Measurements from ENCODE around the gene FZD7. TPM values are rescaled to one million over a fixed set of nuclear protein-coding genes. Genes with fewer than 3 reads are reported as not detected.

FZD7 gene
- total RNA-seq, 2 experiments from 2014 or later: 0.17 to 0.25 TPM

GRCh38 chr2:202009019-202009481 lies 24.6 kb upstream of the FZD7 start:
- Mint-ChIP-seq H3K36me3 (ENCODE audit: low read depth) (no peaks in the 10 kb centered on the region), H3K27ac (no peak overlapping the region), H3K9me3 (no peaks in the 10 kb centered on the region), H3K4me3 (no peak overlapping the region), H3K4me1 (ENCODE audit: low read depth) (no peaks in the 10 kb centered on the region), H3K27me3 (peaks cover 31% of the 10 kb centered on the region)
- no peaks in the 10 kb centered on the region for H3K4me1 ChIP-seq (ENCODE audit: insufficient read depth, low read length)
- no peak overlapping the region for H3K27ac ChIP-seq (ENCODE audit: low read depth in 1 of 2, low read length in 2 of 2)
- DNase-seq: no peak
- no peaks in the 10 kb centered on the region for H3K9me3 ChIP-seq (ENCODE audit: control insufficient read depth in 1 of 2, insufficient read depth in 1 of 2, low read length in 2 of 2)
- ChIA-PET POLR2A (no interaction called here), CTCF (no interaction called here)
- TF ChIP-seq CTCF (IDR thresholded peaks at IDR 0.05): no peak
- no peak for ATAC-seq (ENCODE audit: poor library complexity)
- H3K36me3 ChIP-seq (ENCODE audit: insufficient read depth, low read length): no peaks in the 10 kb centered on the region
- intact Hi-C loops (cut with DNase I, micrococcal nuclease): loop anchor here in 1 of 2 experiments (5.0 kb wide), 1 partner anchor 48 kb away; no protein-coding TSS in a partner anchor
- H3K4me3 ChIP-seq (ENCODE audit: low read length): no peak overlapping the region
- H3K27me3 ChIP-seq (ENCODE audit: control insufficient read depth in 1 of 2, insufficient read depth in 2 of 2, low read length in 2 of 2): no peaks in the 10 kb centered on the region

- H3K9me3 ChIP-seq (ENCODE audit: control insufficient read depth in 1 of 2, insufficient read depth in 1 of 2, low read length in 2 of 2): no peaks in the 10 kb centered on the region
- TF ChIP-seq CTCF (IDR thresholded peaks at IDR 0.05): no peak
- no peak overlapping the region for H3K4me3 Mint-ChIP-seq
- H3K36me3 ChIP-seq (ENCODE audit: insufficient read depth, low read length): no peaks in the 10 kb centered on the region
- H3K4me1 Mint-ChIP-seq (ENCODE audit: low read depth): no peaks in the 10 kb centered on the region
- DNase-seq (no peak), ATAC-seq (ENCODE audit: poor library complexity) (no peak)
- no peaks in the 10 kb centered on the region for H3K36me3 Mint-ChIP-seq (ENCODE audit: low read depth)
- no peak overlapping the region for H3K27ac ChIP-seq (ENCODE audit: low read depth in 1 of 2, low read length in 2 of 2)
- H3K4me3 ChIP-seq (ENCODE audit: low read length): no peak overlapping the region
- CTCF ChIA-PET: no interaction called here
- POLR2A ChIA-PET: no interaction called here
- no peaks in the 10 kb centered on the region for H3K27me3 ChIP-seq (ENCODE audit: control insufficient read depth in 1 of 2, insufficient read depth in 2 of 2, low read length in 2 of 2)
- intact Hi-C loops (cut with DNase I, micrococcal nuclease): loop anchor here in 1 of 2 experiments (5.0 kb wide), 1 partner anchor 48 kb away; no protein-coding TSS in a partner anchor
- H3K27me3 Mint-ChIP-seq: peaks cover 35% of the 10 kb centered on the region
- no peaks in the 10 kb centered on the region for H3K9me3 Mint-ChIP-seq
- H3K27ac Mint-ChIP-seq: no peak overlapping the region
- no peaks in the 10 kb centered on the region for H3K4me1 ChIP-seq (ENCODE audit: insufficient read depth, low read length)
Observed at GRCh38 chr2:202009581-202009980, 24.1 kb upstream of the FZD7 start.

GRCh38 chr2:202014318-202014717 lies 19.3 kb upstream of the FZD7 start:
- Histone ChIP-seq H3K36me3 (ENCODE audit: insufficient read depth, low read length) (no peaks in the 10 kb centered on the region), H3K27ac (ENCODE audit: low read depth in 1 of 2, low read length in 2 of 2) (no peak overlapping the region), H3K4me1 (ENCODE audit: insufficient read depth, low read length) (no peaks in the 10 kb centered on the region), H3K4me3 (ENCODE audit: low read length) (no peak overlapping the region), H3K9me3 (ENCODE audit: control insufficient read depth in 1 of 2, insufficient read depth in 1 of 2, low read length in 2 of 2) (no peaks in the 10 kb centered on the region), H3K27me3 (ENCODE audit: control insufficient read depth in 1 of 2, insufficient read depth in 2 of 2, low read length in 2 of 2) (no peaks in the 10 kb centered on the region)
- Mint-ChIP-seq H3K36me3 (ENCODE audit: low read depth) (no peaks in the 10 kb centered on the region), H3K4me3 (no peak overlapping the region), H3K27ac (no peak overlapping the region), H3K4me1 (ENCODE audit: low read depth) (no peaks in the 10 kb centered on the region), H3K9me3 (no peaks in the 10 kb centered on the region), H3K27me3 (peaks cover 41% of the 10 kb centered on the region)
- DNase-seq (no peak), ATAC-seq (ENCODE audit: poor library complexity) (no peak)
- ChIA-PET CTCF (no interaction called here), POLR2A (no interaction called here)
- no peak for TF ChIP-seq CTCF (IDR thresholded peaks at IDR 0.05)
- intact Hi-C loops (cut with DNase I, micrococcal nuclease): no loop called here
